ENCODE measurements around the gene IQSEC3. TPM values are rescaled to one million over a fixed set of nuclear protein-coding genes. Genes with fewer than 3 reads are reported as not detected.
"Not testable (repeated sequence)": the region's sequence is repeated elsewhere in the genome, so short reads cannot be mapped to it uniquely, and the experiment has no call there.

The IQSEC3 gene
- 0.21 TPM for total RNA-seq

DNA sequence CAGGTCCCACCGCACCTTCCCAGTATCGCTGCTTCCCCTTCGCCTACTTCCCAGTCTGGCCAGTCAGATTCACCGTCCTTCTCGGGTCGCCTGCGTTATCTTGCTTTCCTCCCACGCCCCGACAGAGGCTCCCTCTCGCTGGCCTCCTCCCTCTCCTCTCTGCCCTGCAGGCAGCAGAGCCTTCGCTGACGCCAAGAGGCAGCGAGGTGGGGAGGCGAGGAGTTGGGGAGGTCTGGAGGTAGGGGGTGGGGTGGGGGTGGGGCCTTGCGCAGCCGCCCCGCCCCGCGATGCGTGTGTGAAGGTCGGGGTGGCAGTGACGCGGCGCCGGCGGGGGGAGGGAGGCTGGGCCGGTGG is at the start of gene IQSEC3:
TSS of gene IQSEC3 (plus strand) at position 340 of the 354 bp plus-strand sequence. CDS start 116 bp downstream, outside the sequence.
- H3K4me3 ChIP-seq (ENCODE audit: low read length); H3K9me3 ChIP-seq (ENCODE audit: low read depth, low read length); H3K4me1 ChIP-seq (ENCODE audit: insufficient read depth, low read length); H3K27me3 ChIP-seq (ENCODE audit: insufficient read depth, low read length): not testable (repeated sequence)

DNA sequence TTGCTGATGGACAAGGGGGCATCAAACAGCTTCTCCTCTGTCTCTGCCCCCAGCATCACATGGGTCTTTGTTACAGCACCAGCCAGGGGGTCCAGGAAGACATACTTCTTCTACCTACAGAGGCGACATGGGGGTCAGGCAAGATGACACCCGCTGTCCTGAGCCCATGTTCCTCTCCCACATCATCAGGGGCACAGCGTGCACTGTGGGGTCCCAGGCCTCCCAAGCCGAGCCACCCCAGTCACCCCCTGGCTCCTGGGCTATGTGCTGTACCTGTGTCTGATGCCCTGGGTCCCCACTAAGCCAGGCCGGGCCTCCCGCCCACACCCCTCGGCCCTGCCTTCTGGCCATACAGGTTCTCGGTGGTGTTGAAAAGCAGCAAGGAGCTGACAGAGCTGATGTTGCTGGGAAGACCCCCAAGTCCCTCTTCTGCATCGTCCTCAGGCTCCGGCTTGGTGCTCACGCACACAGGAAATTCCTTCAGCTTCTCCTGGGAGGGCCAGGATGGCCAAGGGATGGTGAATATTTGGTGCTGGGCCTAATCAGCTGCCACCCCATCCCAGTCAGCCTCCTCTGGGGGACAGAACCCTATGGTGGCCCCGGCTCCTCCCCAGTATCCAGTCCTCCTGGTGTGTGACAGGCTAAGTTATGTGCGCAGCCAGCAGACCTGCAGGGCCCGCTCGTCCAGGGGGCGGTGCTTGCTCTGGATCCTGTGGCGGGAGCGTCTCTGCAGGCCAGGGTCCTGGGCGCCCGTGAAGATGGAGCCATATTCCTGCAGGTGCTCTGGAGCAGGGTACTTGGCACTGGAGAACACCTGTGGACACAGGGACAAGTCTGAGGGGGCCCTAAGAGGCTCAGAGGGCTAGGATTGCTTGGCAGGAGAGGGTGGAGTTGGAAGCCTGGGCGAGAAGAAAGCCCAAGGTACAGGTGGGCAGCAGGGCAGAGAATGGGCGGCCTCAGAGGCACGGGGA is 48.9 kb upstream of the IQSEC3 start:
- peaks cover 16% of the 10 kb centered on the region for H3K4me1 ChIP-seq (ENCODE audit: insufficient read depth, low read length)
- H3K27me3 ChIP-seq (ENCODE audit: insufficient read depth, low read length); H3K9me3 ChIP-seq (ENCODE audit: low read depth, low read length); H3K4me3 ChIP-seq (ENCODE audit: low read length): not testable (repeated sequence)

- H3K4me3 ChIP-seq (ENCODE audit: low read length); H3K27me3 ChIP-seq (ENCODE audit: insufficient read depth, low read length); H3K9me3 ChIP-seq (ENCODE audit: low read depth, low read length): not testable (repeated sequence)
- H3K4me1 ChIP-seq (ENCODE audit: insufficient read depth, low read length), result peaks cover 20% of the 10 kb centered on the region
Measured at GRCh38 chr12:18821-19567, 47.6 kb upstream of the IQSEC3 start.

DNA sequence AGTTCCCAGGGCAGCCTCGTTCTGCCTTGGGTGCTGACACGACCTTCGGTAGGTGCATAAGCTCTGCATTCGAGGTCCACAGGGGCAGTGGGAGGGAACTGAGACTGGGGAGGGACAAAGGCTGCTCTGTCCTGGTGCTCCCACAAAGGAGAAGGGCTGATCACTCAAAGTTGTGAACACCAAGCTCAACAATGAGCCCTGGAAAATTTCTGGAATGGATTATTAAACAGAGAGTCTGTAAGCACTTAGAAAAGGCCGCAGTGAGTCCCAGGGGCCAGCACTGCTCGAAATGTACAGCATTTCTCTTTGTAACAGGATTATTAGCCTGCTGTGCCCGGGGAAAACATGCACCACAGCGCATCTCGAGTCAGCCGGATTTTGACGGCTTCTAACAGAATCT is 46.7 kb upstream of the IQSEC3 start:
- H3K27me3 ChIP-seq (ENCODE audit: insufficient read depth, low read length); H3K4me3 ChIP-seq (ENCODE audit: low read length); H3K9me3 ChIP-seq (ENCODE audit: low read depth, low read length): not testable (repeated sequence)
- peaks cover 20% of the 10 kb centered on the region for H3K4me1 ChIP-seq (ENCODE audit: insufficient read depth, low read length)

DNA sequence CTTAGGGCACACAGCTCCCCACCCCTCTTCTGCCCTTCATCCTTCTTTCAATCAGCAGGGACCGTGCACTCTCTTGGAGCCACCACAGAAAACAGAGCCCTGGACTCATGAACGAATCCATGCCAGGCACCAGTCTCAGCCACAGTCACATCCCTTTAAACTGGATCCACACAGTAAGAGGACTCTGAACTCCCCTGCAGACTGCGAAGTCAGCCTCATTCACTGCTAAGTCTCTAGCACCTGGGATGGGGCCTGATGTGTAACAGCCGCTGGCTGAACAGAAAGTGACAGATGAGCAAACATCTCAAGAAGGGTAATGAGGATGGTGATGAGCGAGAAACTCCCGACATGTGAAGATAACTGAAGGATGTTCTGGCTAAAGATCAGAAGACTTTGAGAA is 45.8 kb upstream of the IQSEC3 start:
- no peaks in the 10 kb centered on the region for H3K27me3 ChIP-seq (ENCODE audit: insufficient read depth, low read length)
- H3K4me1 ChIP-seq (ENCODE audit: insufficient read depth, low read length), result peaks cover 20% of the 10 kb centered on the region
- H3K9me3 ChIP-seq (ENCODE audit: low read depth, low read length), result no peaks in the 10 kb centered on the region
- no peak overlapping the region for H3K4me3 ChIP-seq (ENCODE audit: low read length)

DNA sequence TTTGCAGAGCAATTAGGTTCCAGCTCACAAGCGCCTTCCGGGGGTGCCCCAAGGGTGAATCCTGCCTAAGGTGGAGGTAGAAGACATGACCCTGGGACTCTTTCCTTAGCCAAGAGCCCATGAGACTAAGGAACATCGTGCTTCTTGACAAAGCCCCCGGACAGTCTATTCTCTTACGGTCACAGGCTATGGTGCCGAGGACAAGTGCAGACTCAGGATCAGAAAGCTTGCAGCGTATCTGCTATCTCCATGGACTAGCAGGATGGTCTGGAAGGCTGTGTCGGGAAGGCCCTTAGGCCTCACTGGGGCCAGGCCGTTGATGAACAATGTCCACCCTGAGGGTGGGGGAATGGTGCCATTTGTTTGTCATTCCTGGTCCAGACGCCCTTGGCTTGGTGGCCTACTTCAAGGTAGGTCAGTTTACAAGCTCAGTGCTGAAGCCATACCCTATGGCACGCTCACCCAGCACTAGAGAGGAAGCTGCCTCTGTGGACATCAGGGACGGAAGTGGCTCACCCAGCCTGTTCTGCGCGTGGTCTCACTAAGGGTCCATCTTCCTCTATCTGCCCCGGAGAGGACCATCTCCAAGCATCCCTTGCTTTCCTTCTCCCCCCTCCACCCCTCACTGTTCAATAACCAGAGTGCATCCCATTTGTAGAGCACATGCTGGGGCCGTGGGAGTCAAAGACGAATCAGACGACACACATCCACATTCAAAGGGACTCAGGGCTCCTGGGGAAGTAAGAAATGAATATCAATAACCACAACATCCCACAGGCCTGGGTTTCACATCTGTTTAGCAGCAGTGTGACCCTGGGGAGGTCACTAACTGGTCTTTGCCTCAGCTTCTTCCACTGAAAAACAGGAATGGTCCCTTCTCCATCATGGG is 45.0 kb upstream of the IQSEC3 start:
- Histone ChIP-seq H3K4me3 (ENCODE audit: low read length) (no peak overlapping the region), H3K4me1 (ENCODE audit: insufficient read depth, low read length) (peaks cover 20% of the 10 kb centered on the region), H3K9me3 (ENCODE audit: low read depth, low read length) (no peaks in the 10 kb centered on the region), H3K27me3 (ENCODE audit: insufficient read depth, low read length) (no peaks in the 10 kb centered on the region)

DNA sequence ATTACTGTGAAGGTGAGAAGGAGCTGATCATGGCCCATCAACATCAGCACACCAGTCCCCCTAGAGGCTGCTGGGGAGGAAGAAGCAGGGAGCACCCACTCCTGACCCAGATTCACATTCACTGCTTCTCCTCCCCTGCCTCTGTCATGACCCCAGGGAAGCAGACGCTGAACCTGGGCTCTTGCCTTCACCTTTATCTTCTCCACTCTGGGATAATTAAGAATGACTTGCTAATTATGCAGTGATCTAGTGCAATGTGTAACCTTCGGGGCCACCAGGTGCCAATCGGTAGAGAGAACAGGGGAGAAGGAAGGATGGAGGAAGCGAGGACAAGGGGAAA is 44.4 kb upstream of the IQSEC3 start:
- H3K4me1 ChIP-seq (ENCODE audit: insufficient read depth, low read length), result peaks cover 20% of the 10 kb centered on the region
- H3K27me3 ChIP-seq (ENCODE audit: insufficient read depth, low read length), result no peaks in the 10 kb centered on the region
- no peaks in the 10 kb centered on the region for H3K9me3 ChIP-seq (ENCODE audit: low read depth, low read length)
- no peak overlapping the region for H3K4me3 ChIP-seq (ENCODE audit: low read length)

- Histone ChIP-seq H3K4me1 (ENCODE audit: insufficient read depth, low read length) (peaks cover 20% of the 10 kb centered on the region), H3K27me3 (ENCODE audit: insufficient read depth, low read length) (no peaks in the 10 kb centered on the region), H3K4me3 (ENCODE audit: low read length) (no peak overlapping the region), H3K9me3 (ENCODE audit: low read depth, low read length) (no peaks in the 10 kb centered on the region)
Measured at GRCh38 chr12:22530-23201, 43.9 kb upstream of the IQSEC3 start.

GRCh38 chr12:27904-28303 is 38.7 kb upstream of the IQSEC3 start:
- not testable (repeated sequence) for H3K4me3 ChIP-seq (ENCODE audit: low read length); H3K27me3 ChIP-seq (ENCODE audit: insufficient read depth, low read length); H3K9me3 ChIP-seq (ENCODE audit: low read depth, low read length); H3K4me1 ChIP-seq (ENCODE audit: insufficient read depth, low read length)

DNA sequence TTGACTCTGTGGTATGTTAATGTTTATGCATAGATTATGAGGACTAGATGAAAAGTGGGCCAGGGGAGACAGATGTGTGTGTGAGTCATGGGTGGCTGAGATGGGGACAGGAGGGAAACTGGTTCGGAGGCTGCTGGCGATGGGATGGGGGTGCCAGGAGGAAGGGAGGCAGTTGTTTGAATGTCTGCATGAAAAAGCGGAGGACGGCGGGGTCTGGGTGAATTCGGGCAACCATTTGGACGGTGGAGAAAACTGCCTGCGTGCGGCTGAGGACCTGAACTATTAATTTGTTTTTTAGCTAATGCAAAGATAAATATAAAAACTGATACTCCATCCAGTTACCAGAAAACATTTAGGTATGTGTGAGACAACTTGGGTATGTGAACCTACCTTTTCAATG is 27.8 kb upstream of the IQSEC3 start:
- H3K9me3 ChIP-seq (ENCODE audit: low read depth, low read length); H3K4me3 ChIP-seq (ENCODE audit: low read length); H3K4me1 ChIP-seq (ENCODE audit: insufficient read depth, low read length); H3K27me3 ChIP-seq (ENCODE audit: insufficient read depth, low read length): not testable (repeated sequence)

- not testable (repeated sequence) for H3K4me1 ChIP-seq (ENCODE audit: insufficient read depth, low read length); H3K27me3 ChIP-seq (ENCODE audit: insufficient read depth, low read length); H3K4me3 ChIP-seq (ENCODE audit: low read length); H3K9me3 ChIP-seq (ENCODE audit: low read depth, low read length)
Measured at GRCh38 chr12:39555-40265, 26.9 kb upstream of the IQSEC3 start.

- H3K4me1 ChIP-seq (ENCODE audit: insufficient read depth, low read length); H3K4me3 ChIP-seq (ENCODE audit: low read length); H3K27me3 ChIP-seq (ENCODE audit: insufficient read depth, low read length); H3K9me3 ChIP-seq (ENCODE audit: low read depth, low read length): not testable (repeated sequence)
Measured at GRCh38 chr12:44352-44751, 22.2 kb upstream of the IQSEC3 start.

DNA sequence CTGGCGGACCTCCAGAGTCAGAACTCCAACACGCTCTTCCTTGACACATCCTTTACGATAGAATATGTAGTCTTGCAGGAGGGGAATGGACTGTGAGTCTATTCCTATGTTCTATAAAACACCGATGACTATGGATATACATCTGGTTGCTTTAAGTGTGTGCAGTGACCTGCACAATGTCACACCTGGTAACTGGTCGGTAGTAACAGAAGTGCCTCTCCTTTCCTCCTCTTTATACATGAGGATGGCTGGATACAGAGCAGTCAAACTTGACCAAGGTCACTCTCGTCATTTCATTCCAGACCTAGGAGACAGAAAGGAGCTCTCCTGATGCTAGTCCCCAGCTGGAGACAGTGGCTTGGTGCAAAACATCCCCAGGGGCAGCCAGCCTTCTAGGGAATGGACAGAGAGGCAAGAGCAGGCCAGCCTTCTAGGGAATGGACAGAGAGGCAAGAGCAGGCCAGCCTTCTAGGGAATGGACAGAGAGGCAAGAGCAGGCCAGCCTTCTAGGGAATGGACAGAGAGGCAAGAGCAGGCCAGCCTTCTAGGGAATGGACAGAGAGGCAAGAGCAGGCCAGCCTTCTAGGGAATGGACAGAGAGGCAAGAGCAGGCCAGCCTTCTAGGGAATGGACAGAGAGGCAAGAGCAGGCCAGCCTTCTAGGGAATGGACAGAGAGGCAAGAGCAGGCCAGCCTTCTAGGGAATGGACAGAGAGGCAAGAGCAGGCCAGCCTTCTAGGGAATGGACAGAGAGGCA is 21.2 kb upstream of the IQSEC3 start:
- H3K9me3 ChIP-seq (ENCODE audit: low read depth, low read length); H3K27me3 ChIP-seq (ENCODE audit: insufficient read depth, low read length); H3K4me3 ChIP-seq (ENCODE audit: low read length); H3K4me1 ChIP-seq (ENCODE audit: insufficient read depth, low read length): not testable (repeated sequence)

GRCh38 chr12:45991-46358 is 20.6 kb upstream of the IQSEC3 start:
- not testable (repeated sequence) for H3K4me1 ChIP-seq (ENCODE audit: insufficient read depth, low read length); H3K9me3 ChIP-seq (ENCODE audit: low read depth, low read length); H3K4me3 ChIP-seq (ENCODE audit: low read length); H3K27me3 ChIP-seq (ENCODE audit: insufficient read depth, low read length)

Data from mononuclear cell (primary cell).